Kidney capillary endothelial cell (primary cell): ENCODE measurements around the gene ANKRD30A.
"Not testable (repeated sequence)": the region's sequence is repeated elsewhere in the genome, so short reads cannot be mapped to it uniquely, and the experiment has no call there.

Experiments
- DNase-seq: peaks from one replicate; pipeline ENCODE4 v3.0.0-alpha.2; 2018; ENCODE audit warnings: low spot score

ANKRD30A gene

DNA sequence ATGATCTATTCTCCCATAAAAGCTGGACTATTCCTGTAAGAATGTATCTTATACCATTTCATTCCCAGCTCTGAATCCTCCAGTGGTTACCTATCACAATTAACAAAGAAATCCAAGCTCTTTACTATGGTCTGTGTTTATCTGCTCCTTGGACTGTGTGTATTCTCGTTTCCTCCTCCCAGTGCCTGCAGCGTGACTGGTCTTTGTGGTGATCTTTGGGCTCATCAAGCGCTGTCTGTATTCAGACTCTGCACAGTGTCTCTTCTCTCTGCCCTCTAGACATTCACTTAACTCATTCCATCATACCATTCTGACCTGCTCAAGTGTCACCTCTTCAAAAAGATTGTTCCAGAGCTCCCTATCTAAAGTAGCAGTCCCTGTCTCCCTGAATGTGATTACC is 130.4 kb downstream of the ANKRD30A start:
- not testable (repeated sequence) for DNase-seq

DNA sequence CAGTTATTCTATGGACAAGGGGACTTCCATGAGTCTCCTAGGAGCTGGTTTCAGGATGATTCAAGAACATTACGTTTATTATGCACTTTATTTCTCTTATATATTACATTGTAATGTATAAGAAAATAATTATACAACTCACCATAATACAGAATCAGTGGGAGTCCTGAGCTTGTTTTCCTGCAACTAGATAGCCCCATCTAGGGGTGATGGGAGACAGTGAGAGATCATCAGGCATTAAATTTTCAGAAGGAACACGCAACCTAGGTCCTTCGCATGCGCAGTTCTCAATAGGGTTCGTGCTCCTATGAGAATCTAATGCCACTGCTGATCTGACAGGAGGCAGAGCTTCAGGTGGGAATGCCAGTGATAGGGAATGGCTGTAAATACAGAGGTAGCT is 137.9 kb downstream of the ANKRD30A start:
- no peak for DNase-seq

DNA sequence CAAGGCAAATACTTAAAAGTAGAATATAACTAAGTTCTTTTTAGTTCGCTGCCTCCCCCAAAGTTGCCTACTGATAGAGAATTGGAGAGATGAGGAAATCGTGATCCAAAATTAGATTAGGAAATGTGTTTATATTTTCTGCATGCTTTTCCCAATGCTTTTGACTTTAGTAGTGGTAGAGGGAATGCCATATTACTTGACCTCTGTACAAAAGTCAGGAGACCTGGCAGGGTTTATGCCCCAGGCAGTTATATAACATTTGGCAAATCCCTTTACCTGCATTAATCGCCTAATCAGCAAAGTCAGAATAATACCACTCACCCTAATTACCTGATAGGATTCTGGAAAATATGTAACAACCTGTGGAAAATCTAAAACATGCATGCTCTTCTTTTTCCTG is 142.9 kb downstream of the ANKRD30A start:
- DNase-seq, result no peak

GRCh38 chr10:37269554-37270256 is 144.3 kb downstream of the ANKRD30A start:
- no peak for DNase-seq

- DNase-seq, result no peak
Measured at GRCh38 chr10:37275216-37275777, 149.9 kb downstream of the ANKRD30A start.

- DNase-seq, result no peak
Measured at GRCh38 chr10:37285063-37285462, 159.7 kb downstream of the ANKRD30A start.

DNA sequence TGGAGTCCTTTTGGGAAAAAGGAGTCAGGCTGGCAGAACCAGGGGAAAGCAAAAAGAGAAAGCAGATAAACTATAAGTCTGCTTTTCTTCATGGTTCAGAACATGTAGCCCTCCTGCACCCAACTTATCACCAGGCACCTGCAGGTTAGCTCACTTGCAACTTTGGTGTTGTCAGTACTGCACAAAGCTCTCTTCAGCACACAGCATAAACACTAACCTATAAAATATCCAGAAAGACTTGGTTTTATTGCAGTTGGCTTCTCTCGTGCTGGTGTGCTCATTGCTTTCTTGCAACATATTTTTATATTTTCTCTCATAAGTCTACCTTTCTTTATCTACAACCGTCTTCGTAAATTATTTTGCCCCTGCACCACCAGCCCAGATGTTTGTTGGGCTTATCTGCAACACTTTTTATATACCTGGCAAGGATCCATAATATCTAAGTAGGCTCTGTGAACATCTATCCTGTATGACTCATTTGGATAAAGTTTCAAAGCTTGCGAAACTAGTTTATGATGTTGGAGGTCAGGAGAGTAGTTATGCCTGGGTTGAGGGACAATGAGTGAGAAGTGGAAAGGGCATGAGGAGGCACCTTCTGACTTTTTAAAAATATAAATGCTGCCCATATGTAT is 164.6 kb downstream of the ANKRD30A start:
- no peak for DNase-seq

GRCh38 chr10:37301271-37301670 is 175.9 kb downstream of the ANKRD30A start:
- DNase-seq, result no peak

GRCh38 chr10:37304036-37304435 is 178.6 kb downstream of the ANKRD30A start:
- no peak for DNase-seq

DNA sequence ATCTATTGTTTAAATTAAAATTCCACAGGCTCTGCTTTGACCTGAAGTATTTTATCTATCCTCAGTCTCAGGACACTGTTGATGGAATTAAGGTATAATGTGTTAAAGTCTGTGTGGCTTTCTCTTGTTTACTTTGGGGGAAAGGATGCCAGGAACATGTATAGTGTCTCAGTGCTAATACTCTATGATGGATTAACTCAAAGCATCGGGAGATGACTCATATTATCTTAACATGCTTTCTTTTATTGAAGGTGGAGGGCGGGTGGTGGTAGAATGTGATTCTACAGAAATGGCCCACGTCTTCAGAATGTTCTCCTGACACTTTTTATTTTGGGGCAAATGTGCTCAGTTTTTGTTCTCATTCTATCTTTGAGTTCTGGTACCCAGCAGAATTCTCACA is 189.0 kb downstream of the ANKRD30A start:
- no peak for DNase-seq

DNA sequence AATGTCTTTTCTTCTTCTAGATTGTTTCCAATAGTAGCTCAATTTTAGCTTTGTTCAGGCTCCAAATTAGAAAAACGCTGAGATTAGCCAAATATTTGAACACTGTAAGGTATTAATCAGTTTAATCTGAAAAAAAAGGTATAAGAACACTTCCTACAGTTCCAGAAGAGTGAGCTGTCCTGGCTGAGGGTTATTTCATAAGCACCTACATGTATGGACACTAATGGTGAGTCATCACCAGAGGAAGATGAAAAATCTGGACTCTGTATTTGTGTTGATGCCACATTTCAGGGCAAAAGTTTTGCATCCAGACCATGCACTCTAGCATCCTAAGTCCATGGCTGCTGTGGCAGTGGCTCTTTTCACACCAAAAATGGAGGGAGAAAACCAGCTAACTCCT is 189.5 kb downstream of the ANKRD30A start:
- no peak for DNase-seq

GRCh38 chr10:37344413-37344812 is 219.0 kb downstream of the ANKRD30A start:
- no peak for DNase-seq

GRCh38 chr10:37379991-37380390 is 254.6 kb downstream of the ANKRD30A start:
- DNase-seq, result no peak

DNA sequence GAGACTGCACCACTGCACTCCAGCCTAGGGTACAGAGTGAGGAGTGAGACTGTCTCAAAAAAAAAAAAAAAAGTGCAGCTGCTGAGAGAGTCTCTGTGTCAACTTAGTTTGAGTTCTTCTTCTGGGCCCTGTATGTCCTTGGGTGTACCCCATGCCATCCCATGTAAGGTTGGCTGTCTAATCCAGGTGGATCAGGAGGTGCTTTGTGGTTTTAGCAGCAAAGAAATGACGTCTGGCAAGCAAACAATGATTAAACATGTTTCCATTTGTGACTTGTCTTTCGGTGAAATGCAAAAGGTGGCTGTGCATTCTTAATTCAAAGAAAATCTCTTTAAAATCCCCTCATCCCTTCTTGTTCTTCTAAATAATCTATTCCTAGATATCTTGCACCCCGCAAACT is 255.9 kb downstream of the ANKRD30A start:
- DNase-seq, result no peak

DNA sequence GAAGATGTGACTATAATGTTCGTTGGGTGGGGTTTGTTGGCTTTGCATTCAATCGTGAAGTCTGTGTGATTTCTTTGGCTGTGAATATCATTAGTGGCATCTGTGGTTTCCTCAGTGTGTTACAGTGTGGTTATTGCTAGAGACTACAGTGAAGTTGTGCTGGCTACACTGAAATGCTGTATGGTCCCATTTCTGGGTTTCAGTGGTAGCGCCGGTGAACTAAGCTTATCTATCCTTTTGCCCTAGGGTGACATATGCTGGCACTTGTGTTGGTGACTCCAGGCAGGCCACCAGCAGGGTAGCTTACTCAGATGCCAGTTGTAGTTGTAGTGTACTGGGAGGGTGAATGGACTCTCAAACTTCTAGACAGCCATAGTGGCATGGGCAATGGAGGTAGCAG is 259.5 kb downstream of the ANKRD30A start:
- DNase-seq, result no peak

DNA sequence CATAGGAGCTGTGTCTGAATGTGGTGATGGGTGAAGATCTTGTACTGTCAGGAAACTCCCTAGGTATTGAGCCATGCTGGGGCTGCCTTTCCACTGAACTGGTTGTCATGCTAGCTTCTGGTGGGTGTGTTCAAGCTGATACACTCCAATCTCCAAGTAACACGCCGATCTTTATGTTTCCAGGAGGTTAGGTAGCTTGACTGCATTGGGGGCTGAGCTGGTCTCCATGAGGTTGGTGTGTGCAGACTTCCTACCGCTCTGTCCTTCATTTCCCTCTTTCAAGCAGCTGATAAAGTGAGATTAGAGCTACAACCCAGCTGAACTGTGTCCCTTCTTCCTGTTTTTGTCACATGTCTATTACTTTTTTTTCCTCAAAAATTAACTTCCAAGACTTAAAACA is 265.5 kb downstream of the ANKRD30A start:
- no peak for DNase-seq

DNA sequence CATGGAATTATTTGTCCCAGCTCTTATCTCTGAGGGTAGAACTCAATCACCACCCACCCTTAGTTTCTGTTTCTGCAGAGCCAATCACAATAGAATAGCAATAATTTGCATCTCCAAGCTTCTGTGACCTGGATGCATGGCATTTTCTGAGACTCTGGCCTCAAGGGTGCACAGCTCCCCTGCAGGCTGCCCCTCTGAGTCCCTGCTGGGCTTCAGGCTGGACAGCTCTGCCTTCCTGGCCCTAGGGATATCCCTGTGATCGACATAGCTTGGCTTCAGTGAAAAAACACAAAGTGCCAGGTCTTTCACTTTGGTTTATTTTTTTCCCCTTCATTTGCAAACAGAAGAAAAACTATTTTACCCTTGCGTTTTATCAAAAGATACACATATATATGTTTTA is 275.4 kb downstream of the ANKRD30A start:
- DNase-seq, result not testable (repeated sequence)

- DNase-seq, result no peak
Measured at GRCh38 chr10:37401225-37401624, 275.8 kb downstream of the ANKRD30A start.

DNA sequence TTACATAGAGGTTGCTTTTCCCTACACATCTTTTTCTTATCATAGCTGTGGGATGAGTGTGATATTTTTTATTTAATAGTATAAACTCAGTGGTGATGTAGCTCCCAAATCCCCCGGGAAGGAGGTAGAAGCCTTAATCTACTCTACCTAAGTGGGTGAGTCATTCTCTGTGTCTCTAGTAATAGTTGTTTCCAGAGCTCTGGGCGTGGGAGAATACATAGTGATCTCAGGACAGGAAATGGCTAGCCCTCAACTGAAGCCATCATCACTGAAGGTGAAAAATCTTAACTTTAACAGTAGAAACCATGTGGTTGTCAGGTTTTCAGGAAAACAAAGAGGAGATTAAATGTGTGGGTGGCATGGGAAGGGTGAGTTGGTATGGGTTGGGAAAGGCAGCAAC is 278.4 kb downstream of the ANKRD30A start:
- DNase-seq, result no peak
